PC-9 (cell line): ENCODE data around the gene OR51D1. TPM values are rescaled to one million over a fixed set of nuclear protein-coding genes. Genes with fewer than 3 reads are reported as not detected.

Experiments used
- BruUV-seq: library from RNA; stranded (reverse); fragments of 400-500 nt; replicated peaks from 2 replicates; lab custom pipeline; 2021; lab: Mats Ljungman, UMichigan
- CTCF ChIA-PET: fragments of 300-600 bp; sonication (Branson Sonifier 250); formaldehyde crosslinking; loops from one replicate; lab custom pipeline; 2022; ENCODE audit warnings: antibody characterized with exemption; lab: Charles Lee
- POLR2A ChIA-PET: fragments of 300-600 bp; sonication (Branson Sonifier 250); formaldehyde crosslinking; loops from one replicate; lab custom pipeline; 2022; ENCODE audit warnings: antibody characterized with exemption; ENCODE audit not compliant: unreplicated experiment; lab: Charles Lee
- DNase-seq, 2 experiments: peaks; one replicate each; pipeline versions ENCODE4 v3.0.0 to v3.0.0-alpha.2; 2015 to 2022; ENCODE audit warnings: mixed read lengths in 1 of 2
- H2AFZ ChIP-seq: fragments of 200-600 bp; sonication (generic); 2 replicates; pipeline ENCODE4 v1.8.1; 2017; ENCODE audit warnings: antibody characterized with exemption
- H3F3A ChIP-seq: fragments of 200-600 bp; sonication (generic); 2 replicates; pipeline ENCODE4 v1.8.1; 2017; ENCODE audit warnings: antibody characterized with exemption, mild to moderate bottlenecking, low read depth; ENCODE audit not compliant: insufficient read depth
- H3K27ac ChIP-seq: fragments of 200-600 bp; sonication (generic); 2 replicates; pipeline ENCODE4 v1.6.1; 2016; ENCODE audit warnings: mixed run types
- H3K27me3 ChIP-seq: fragments of 200-600 bp; sonication (generic); 2 replicates; pipeline ENCODE4 v1.6.1; 2016; ENCODE audit warnings: low read depth, mixed run types; ENCODE audit not compliant: insufficient read depth
- H3K36me3 ChIP-seq: fragments of 200-600 bp; sonication (generic); 2 replicates; pipeline ENCODE4 v1.6.1; 2016; ENCODE audit warnings: low read depth, mixed run types
- H3K4me1 ChIP-seq: fragments of 200-600 bp; sonication (generic); replicated peaks from 2 replicates; pipeline ENCODE4 v1.6.1; 2016; ENCODE audit warnings: mixed run types; ENCODE audit not compliant: insufficient read depth
- H3K4me2 ChIP-seq: fragments of 200-600 bp; sonication (generic); 2 replicates; pipeline ENCODE4 v1.6.1; 2017; ENCODE audit warnings: mixed run types
- H3K4me3 ChIP-seq: fragments of 200-600 bp; sonication (generic); 2 replicates; pipeline ENCODE4 v1.6.1; 2016; ENCODE audit warnings: mixed run types
- H3K79me2 ChIP-seq: fragments of 200-600 bp; sonication (generic); 2 replicates; pipeline ENCODE4 v1.6.1; 2017; ENCODE audit warnings: low read depth, mixed run types
- H3K9me2 ChIP-seq: fragments of 200-600 bp; sonication (generic); 2 replicates; pipeline ENCODE4 v1.8.1; 2017; ENCODE audit warnings: mild to moderate bottlenecking; ENCODE audit not compliant: insufficient read depth
- H3K9me3 ChIP-seq: fragments of 200-600 bp; sonication (generic); 2 replicates; pipeline ENCODE4 v1.8.1; 2016; ENCODE audit warnings: low read depth; ENCODE audit not compliant: insufficient read depth
- H4K20me1 ChIP-seq: fragments of 200-600 bp; sonication (generic); 2 replicates; pipeline ENCODE4 v1.8.1; 2017; ENCODE audit not compliant: insufficient read depth
- CTCF ChIP-seq: fragments of 200-600 bp; sonication (generic); conservative IDR thresholded peaks from 2 replicates; pipeline ENCODE4 v1.6.1; 2017; ENCODE audit warnings: mixed run types, antibody characterized with exemption, mild to moderate bottlenecking, moderate library complexity
- EZH2 ChIP-seq: fragments of 200-600 bp; sonication (generic); IDR thresholded peaks from 2 replicates; pipeline ENCODE4 v1.8.0; 2017; ENCODE audit warnings: antibody characterized with exemption, low read depth
- intact Hi-C: fragments of 100-400 bp; cut with micrococcal nuclease; formaldehyde crosslinking; loops from one replicate; pipeline ENCODE4 v1.10.0; 2022; ENCODE audit not compliant: unreplicated experiment
- total RNA-seq: library from RNA; stranded (reverse); gene quantifications from 2 replicates; pipeline ENCODE4 v1.2.3, GENCODE V29; 2021

The OR51D1 gene
- total RNA-seq, 1 experiment from 2014 or later, result not detected

- CTCF ChIA-PET, result no interaction called here
- no TSS peak for BruUV-seq
- no peak for TF ChIP-seq EZH2
- TF ChIP-seq CTCF, result no peak
Measured at GRCh38 chr11:4641501-4641900, 4.2 kb downstream of the OR51D1 start.

GRCh38 chr11:4642043-4642442 lies 4.8 kb downstream of the OR51D1 start:
- no peaks in the 10 kb centered on the region for H3K9me3 ChIP-seq
- H4K20me1 ChIP-seq, result no peaks in the 10 kb centered on the region
- CTCF ChIA-PET, result no interaction called here
- TF ChIP-seq CTCF (no peak), EZH2 (no peak)
- H3K27ac ChIP-seq, result no peak overlapping the region
- DNase-seq, result no peak
- H3K36me3 ChIP-seq, result no peaks in the 10 kb centered on the region
- intact Hi-C loops, result no loop called here
- BruUV-seq, result no TSS peak
- POLR2A ChIA-PET, result no interaction called here
- H3K9me2 ChIP-seq, result no peaks in the 10 kb centered on the region
- no peak overlapping the region for H2AFZ ChIP-seq
- H3K27me3 ChIP-seq, result peaks cover 11% of the 10 kb centered on the region; the same call in 1 of the 2 replicates
- no peaks in the 10 kb centered on the region for H3K79me2 ChIP-seq
- no peak overlapping the region for H3K4me2 ChIP-seq
- no peak overlapping the region for H3K4me3 ChIP-seq
- no peaks in the 10 kb centered on the region for H3K4me1 ChIP-seq
- H3F3A ChIP-seq, result no peaks in the 10 kb centered on the region

More at GRCh38 chr11:4641501-4641900, 4.2 kb downstream of the OR51D1 start:
- Histone ChIP-seq H3K4me2 (no peak overlapping the region), H2AFZ (no peak overlapping the region), H3K9me3 (no peaks in the 10 kb centered on the region), H3K27me3 (peaks cover 11% of the 10 kb centered on the region; the same call in 1 of the 2 replicates), H4K20me1 (no peaks in the 10 kb centered on the region), H3K9me2 (no peaks in the 10 kb centered on the region), H3K79me2 (no peaks in the 10 kb centered on the region), H3K4me1 (no peaks in the 10 kb centered on the region), H3K4me3 (no peak overlapping the region), H3K27ac (no peak overlapping the region), H3K36me3 (no peaks in the 10 kb centered on the region), H3F3A (no peaks in the 10 kb centered on the region)
- intact Hi-C loops, result no loop called here
- POLR2A ChIA-PET, result no interaction called here
- DNase-seq, result no peak

- no peak overlapping the region for H2AFZ ChIP-seq
- H3K4me2 ChIP-seq, result no peak overlapping the region
- H3K4me3 ChIP-seq, result no peak overlapping the region
- H3K36me3 ChIP-seq, result no peaks in the 10 kb centered on the region
- H3K79me2 ChIP-seq, result no peaks in the 10 kb centered on the region
- H3K9me2 ChIP-seq, result no peaks in the 10 kb centered on the region
- H3K27me3 ChIP-seq, result peaks cover 14% of the 10 kb centered on the region
- BruUV-seq, result no TSS peak
- no peak for DNase-seq
- no peaks in the 10 kb centered on the region for H3K9me3 ChIP-seq
- ChIA-PET POLR2A (no interaction called here), CTCF (no interaction called here)
- H4K20me1 ChIP-seq, result no peaks in the 10 kb centered on the region
- no peak for TF ChIP-seq CTCF
- no peak for TF ChIP-seq EZH2
- H3F3A ChIP-seq, result no peaks in the 10 kb centered on the region
- intact Hi-C loops, result no loop called here
- no peak overlapping the region for H3K27ac ChIP-seq
- H3K4me1 ChIP-seq, result no peaks in the 10 kb centered on the region
Measured at GRCh38 chr11:4643076-4643475, 5.8 kb downstream of the OR51D1 start.
